Measurements from ENCODE around the gene TNS3.

TNS3 gene

DNA sequence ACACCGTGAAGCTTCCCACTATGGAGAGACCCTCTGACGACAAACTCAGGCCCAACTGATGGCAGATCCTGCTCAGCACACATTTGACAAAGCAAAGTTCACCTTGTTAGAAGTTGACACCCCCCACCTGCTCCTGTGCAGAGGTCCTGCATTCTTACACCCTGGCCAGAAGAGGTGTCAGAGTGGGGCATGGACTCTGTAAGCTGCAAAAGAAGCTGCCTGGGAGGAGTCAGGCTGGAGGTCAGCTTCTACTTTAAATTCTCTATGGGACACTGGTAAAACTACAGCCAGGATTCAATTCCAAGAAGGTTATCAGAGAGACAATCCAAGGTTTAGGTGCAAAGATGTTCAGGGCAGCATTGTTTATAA lies 20.0 kb upstream of the TNS3 start:
- TF ChIP-seq, protein P1, sequence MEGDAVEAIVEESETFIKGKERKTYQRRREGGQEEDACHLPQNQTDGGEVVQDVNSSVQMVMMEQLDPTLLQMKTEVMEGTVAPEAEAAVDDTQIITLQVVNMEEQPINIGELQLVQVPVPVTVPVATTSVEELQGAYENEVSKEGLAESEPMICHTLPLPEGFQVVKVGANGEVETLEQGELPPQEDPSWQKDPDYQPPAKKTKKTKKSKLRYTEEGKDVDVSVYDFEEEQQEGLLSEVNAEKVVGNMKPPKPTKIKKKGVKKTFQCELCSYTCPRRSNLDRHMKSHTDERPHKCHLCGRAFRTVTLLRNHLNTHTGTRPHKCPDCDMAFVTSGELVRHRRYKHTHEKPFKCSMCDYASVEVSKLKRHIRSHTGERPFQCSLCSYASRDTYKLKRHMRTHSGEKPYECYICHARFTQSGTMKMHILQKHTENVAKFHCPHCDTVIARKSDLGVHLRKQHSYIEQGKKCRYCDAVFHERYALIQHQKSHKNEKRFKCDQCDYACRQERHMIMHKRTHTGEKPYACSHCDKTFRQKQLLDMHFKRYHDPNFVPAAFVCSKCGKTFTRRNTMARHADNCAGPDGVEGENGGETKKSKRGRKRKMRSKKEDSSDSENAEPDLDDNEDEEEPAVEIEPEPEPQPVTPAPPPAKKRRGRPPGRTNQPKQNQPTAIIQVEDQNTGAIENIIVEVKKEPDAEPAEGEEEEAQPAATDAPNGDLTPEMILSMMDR (IDR thresholded peaks at IDR 0.05; ENCODE audit: low read depth, low read length, missing control alignments), result no peak
- no peak for DNase-seq (ENCODE audit: extremely low read depth, low read depth)
- no peak overlapping the region for H3K4me3 ChIP-seq (replicated peaks; ENCODE audit: low read depth, low read length)

DNA sequence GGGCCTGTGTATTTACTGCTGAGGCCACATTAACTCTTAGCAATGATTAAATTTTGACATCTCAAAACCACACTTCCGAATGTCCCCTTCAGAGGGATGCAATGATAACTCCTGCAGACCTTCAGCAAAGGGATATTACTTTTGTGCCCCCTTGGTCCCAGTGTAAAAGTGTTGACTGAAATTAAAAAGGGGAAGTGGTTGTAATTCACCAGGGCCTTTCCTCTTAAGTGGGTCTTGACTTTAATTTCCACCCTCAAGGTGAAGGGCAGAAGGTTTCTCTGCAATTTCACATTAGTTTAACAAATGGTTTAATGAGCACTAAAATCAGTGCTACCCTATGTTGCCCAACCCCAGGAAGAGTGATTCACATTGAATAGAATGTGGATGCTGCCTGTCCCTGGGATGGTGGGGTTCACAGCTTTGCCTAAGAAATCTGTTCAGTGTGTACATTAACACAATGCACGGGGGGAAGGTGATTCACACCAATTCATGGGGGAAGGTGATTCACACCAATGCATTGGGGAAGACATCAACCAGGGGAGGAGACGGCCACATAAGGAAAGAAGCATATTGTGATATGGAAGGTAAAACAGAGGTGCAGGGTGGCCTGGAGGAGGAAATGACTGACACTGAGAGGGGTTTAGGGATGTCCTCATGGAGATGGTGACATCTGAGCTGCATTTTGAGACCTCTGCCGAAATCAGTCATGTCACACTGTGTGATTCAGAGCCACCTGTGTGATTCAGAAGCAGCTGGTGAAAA lies 19.4 kb upstream of the TNS3 start:
- TF ChIP-seq, protein P1 (IDR thresholded peaks at IDR 0.05; ENCODE audit: low read depth, low read length, missing control alignments), result no peak
- no peak overlapping the region for H3K4me3 ChIP-seq (replicated peaks; ENCODE audit: low read depth, low read length)
- DNase-seq (ENCODE audit: extremely low read depth, low read depth), result no peak

DNA sequence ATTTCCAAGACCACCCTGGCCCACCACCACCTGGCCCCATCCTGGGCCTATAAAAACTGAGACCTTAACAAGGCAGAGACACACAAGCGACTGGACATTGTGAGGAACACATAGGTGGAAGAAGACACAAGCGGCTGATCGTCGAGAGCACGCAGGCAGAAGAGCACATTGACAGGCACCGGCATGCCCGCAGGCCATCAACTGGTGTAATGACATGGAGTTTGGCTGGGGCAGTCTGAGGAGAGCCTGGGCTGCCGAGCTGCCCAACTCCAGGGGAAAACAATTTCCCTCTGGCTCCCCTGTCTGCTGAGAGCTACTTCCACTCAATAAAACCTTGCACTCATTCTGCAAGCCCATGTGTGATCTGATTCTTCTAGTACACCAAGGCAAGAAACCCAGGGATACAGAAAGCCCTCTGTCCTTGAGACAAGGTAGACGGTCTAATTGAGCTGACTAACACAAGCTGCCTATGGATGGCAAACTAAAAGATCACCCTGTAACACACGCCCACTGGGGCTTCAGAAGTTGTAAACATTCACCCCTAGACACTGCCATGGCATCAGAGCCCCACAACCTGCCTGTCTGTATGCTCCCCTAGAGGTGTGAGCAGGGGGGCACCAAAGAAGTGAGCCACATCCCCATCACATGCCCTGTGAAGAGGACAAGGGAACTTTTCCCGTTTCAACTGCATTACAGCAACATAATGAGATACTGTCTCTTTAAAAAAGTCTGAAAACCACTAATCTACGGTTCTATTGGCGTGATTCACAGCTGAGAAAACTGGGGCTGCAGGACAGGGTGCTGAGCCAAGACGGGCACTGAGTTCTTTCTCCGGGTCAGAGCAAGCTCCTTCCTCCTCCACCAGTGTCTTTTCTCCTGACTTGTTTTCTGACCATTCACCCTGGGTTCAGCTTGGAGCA lies 18.5 kb upstream of the TNS3 start:
- DNase-seq (ENCODE audit: extremely low read depth, low read depth), result no peak
- TF ChIP-seq, protein P1 (IDR thresholded peaks at IDR 0.05; ENCODE audit: low read depth, low read length, missing control alignments), result no peak
- no peak overlapping the region for H3K4me3 ChIP-seq (replicated peaks; ENCODE audit: low read depth, low read length)

DNA sequence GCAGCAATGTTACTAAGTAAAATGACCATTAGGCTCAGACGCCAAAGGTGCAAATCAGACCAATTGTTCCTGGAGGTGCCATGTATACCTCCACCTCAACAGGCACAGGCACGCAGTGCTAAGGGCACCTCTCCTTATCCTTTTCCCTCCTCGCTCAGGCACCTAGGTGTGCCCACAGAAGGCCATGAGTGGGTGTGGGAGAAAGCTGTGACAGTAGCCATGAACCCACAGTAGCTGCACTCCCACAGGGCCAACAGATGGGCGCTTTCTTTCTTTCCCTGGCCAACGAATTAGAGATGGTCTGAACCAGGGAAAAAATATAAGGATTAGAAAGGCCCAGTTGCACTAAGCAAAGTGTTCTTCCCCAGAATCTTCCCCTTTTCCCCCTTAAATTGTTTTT lies 15.5 kb upstream of the TNS3 start:
- no peak for DNase-seq (ENCODE audit: extremely low read depth, low read depth)
- TF ChIP-seq, protein P1 (IDR thresholded peaks at IDR 0.05; ENCODE audit: low read depth, low read length, missing control alignments), result no peak
- H3K4me3 ChIP-seq (replicated peaks; ENCODE audit: low read depth, low read length), result no peak overlapping the region

DNA sequence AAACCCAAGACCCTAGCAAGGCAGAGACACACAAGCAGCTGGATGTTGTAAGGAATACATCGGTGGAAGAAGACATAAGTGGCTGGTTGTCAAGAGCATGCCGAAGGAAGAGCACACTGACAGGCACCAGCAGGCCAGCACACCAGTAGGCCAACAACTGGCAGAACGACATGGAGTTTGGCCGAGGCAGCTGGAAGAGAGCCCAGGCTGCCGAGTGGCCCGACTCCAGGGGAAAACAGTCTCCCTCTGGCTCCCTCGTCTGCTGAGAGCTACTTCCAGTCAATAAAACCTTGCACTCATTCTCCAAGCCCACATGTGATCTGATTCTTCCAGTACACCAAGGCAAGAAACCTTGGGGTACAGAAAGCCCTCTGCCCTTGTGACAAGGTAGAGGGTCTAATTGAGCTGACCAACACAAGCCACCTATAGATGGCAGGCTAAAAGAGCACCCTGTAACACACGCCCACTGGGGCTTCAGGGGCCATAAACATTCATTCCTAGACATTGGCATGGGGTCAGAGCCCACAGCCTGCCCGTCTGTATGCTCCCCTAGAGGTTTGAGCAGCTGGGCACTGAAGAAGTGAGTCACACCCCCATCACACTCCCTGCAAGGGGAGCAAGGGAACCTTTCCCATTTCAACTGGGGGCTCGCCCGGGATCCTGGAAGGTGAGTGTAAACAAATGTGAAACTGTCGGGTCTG lies 14.7 kb upstream of the TNS3 start:
- H3K4me3 ChIP-seq (replicated peaks; ENCODE audit: low read depth, low read length), result no peak overlapping the region
- no peak for DNase-seq (ENCODE audit: extremely low read depth, low read depth)
- TF ChIP-seq, protein P1 (IDR thresholded peaks at IDR 0.05; ENCODE audit: low read depth, low read length, missing control alignments), result no peak

DNA sequence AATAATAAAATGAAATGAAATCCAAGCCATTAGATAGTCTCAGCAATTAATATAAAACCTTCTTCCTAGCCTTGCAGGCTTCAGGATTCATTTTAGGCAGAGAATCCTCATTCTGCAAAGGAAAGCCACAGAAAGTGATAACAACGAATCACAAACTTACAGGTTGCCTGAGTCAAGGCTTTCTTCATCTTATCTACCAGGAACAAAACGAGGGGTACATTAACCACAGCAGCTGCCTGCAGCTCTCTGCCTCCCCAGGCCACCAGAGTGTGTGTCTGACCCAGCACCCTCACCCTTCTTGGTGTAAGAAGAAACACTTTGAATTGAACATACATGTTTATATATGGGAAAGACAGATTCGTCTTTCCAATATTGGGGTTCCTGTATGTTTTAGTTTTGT lies 12.5 kb upstream of the TNS3 start:
- DNase-seq (ENCODE audit: extremely low read depth, low read depth), result no peak
- TF ChIP-seq, protein P1 (IDR thresholded peaks at IDR 0.05; ENCODE audit: low read depth, low read length, missing control alignments), result no peak

More for the DNA sequence above, 12.5 kb upstream of the TNS3 start:
- no peak overlapping the region for H3K4me3 ChIP-seq (replicated peaks; ENCODE audit: low read depth, low read length)

Measured in HFF-Myc (cell line).